K562 (cell line): ENCODE data around the gene SLC26A2. TPM values are rescaled to one million over a fixed set of nuclear protein-coding genes. Genes with fewer than 3 reads are reported as not detected.

Experiments used
- ARID1B ChIP-seq: fragments of 450-650 bp; IDR thresholded peaks from 2 replicates; pipeline ENCODE4 v1.6.1; 2016; ENCODE audit warnings: antibody characterized with exemption, mild to moderate bottlenecking, inconsistent platforms
- CXXC5 ChIP-seq: fragments of 250-450 bp; sonication (Bioruptor Pico); IDR thresholded peaks from 2 replicates; pipeline ENCODE4 v1.8.0; 2022; ENCODE audit warnings: inconsistent platforms, mild to moderate bottlenecking, moderate library complexity
- FIP1L1 ChIP-seq: fragments of 200-400 bp; formaldehyde crosslinking; IDR thresholded peaks from 2 replicates; pipeline ENCODE4 v1.6.1; 2018; ENCODE audit warnings: mild to moderate bottlenecking, low read depth, low read length; ENCODE audit not compliant: poor library complexity, severe bottlenecking
- HNRNPK ChIP-seq: fragments of 200-400 bp; formaldehyde crosslinking; IDR thresholded peaks from one replicate; pipeline ENCODE4 v1.6.1; 2018; ENCODE audit warnings: mild to moderate bottlenecking, low read depth, low read length; ENCODE audit not compliant: poor library complexity, severe bottlenecking
- ID3 ChIP-seq, 2 experiments: fragments of 250-450 bp in 1 of 2; fragments of 450-650 bp in 1 of 2; sonication (Bioruptor Pico) in 1 of 2; IDR thresholded peaks; 2 replicates each; pipeline versions ENCODE4 v1.6.1 to v1.8.0; 2016 to 2021; ENCODE audit warnings: mild to moderate bottlenecking in 2 of 2, moderate library complexity in 2 of 2, missing compliant biosample characterization in 1 of 2, missing genetic modification characterization in 1 of 2
- KDM1A ChIP-seq, 2 experiments: fragments of 450-650 bp; IDR thresholded peaks; 2 replicates each; pipeline ENCODE4 v1.6.1; 2016; ENCODE audit warnings: mild to moderate bottlenecking in 2 of 2
- NFE2 ChIP-seq: IDR thresholded peaks from 2 replicates; pipeline ENCODE4 v1.6.1; 2014; ENCODE audit warnings: antibody characterized with exemption, low read depth
- PHF20 ChIP-seq: fragments of 450-650 bp; IDR thresholded peaks from 2 replicates; pipeline ENCODE4 v1.6.1; 2018; ENCODE audit not compliant: partially characterized antibody
- RBM15 ChIP-seq: fragments of 200-400 bp; formaldehyde crosslinking; IDR thresholded peaks from 2 replicates; pipeline ENCODE4 v1.6.1; 2018; ENCODE audit warnings: mild to moderate bottlenecking, low read length, moderate library complexity; ENCODE audit not compliant: insufficient read depth
- RREB1 ChIP-seq: fragments of 250-450 bp; sonication (Bioruptor Pico); IDR thresholded peaks from 2 replicates; pipeline ENCODE4 v1.4.0; 2020
- SUPT5H ChIP-seq: fragments of 450-650 bp; IDR thresholded peaks from 2 replicates; pipeline ENCODE4 v1.6.1; 2016
- TFAM ChIP-seq: fragments of 250-450 bp; sonication (Bioruptor Pico); conservative IDR thresholded peaks from 2 replicates; pipeline ENCODE4 v1.5.0; 2021; ENCODE audit warnings: mild to moderate bottlenecking, moderate library complexity
- ZC3H11A ChIP-seq: IDR thresholded peaks from 2 replicates; pipeline ENCODE4 v1.6.1; 2012; ENCODE audit warnings: low read depth, low read length, improper control_type of control experiment
- ZNF263 ChIP-seq: sonication (generic); formaldehyde crosslinking; IDR thresholded peaks from 2 replicates; pipeline ENCODE4 v1.8.0; 2022; ENCODE audit warnings: mild to moderate bottlenecking, missing genetic modification reagents, borderline replicate concordance
- ZZZ3 ChIP-seq: fragments of 450-650 bp; IDR thresholded peaks from 2 replicates; pipeline ENCODE4 v1.6.1; 2016; ENCODE audit warnings: antibody characterized with exemption, mild to moderate bottlenecking, moderate library complexity
- polyA plus RNA-seq, 8 experiments: library from polyadenylated mRNA; depleted of rRNA in 4 of 8; stranded (reverse) in 5 of 8; unstranded in 3 of 8; fragments of >200 nt; fragmentation: Nextera tagmentation in 2 of 8; fragmentation: Illumina TruSeq in 1 of 8; extraction: Ambion mirVana in 2 of 8; extraction: Trizol in 1 of 8; gene quantifications; 2 replicates each; pipeline versions ENCODE4 v1.2.1 to v1.2.3, GENCODE V29; 2011 to 2014; ENCODE audit warnings: inconsistent platforms in 1 of 8, missing spikeins in 1 of 8
- total RNA-seq, 7 experiments: library from RNA; depleted of rRNA in 6 of 7; stranded (reverse); fragments of >200 nt in 6 of 7; fragmentation: Illumina TruSeq in 2 of 7; extraction: Trizol in 2 of 7; gene quantifications; 2 replicates each; pipeline versions ENCODE4 v1.2.1 to v1.2.3, GENCODE V29; 2011 to 2021; ENCODE audit warnings: low replicate concordance in 1 of 7
- TF ChIP-seq, protein P1 (sequence below): fragments of 250-450 bp; sonication (Bioruptor Pico); IDR thresholded peaks from 2 replicates; pipeline ENCODE4 v1.8.0; 2021; ENCODE audit warnings: moderate library complexity, mild to moderate bottlenecking, inconsistent platforms
- TF ChIP-seq, protein P2 (sequence below): fragments of 250-450 bp; sonication (Bioruptor Pico); IDR thresholded peaks from 2 replicates; pipeline ENCODE4 v1.5.0; 2020; ENCODE audit warnings: mild to moderate bottlenecking, borderline replicate concordance

Gene SLC26A2
- total and polyA plus RNA-seq, 9 of the 15 experiments (the other 6 are each of a cell fraction or from before 2014, with no cell fraction given): 1.1 to 6.3 (median 3.6) TPM

DNA sequence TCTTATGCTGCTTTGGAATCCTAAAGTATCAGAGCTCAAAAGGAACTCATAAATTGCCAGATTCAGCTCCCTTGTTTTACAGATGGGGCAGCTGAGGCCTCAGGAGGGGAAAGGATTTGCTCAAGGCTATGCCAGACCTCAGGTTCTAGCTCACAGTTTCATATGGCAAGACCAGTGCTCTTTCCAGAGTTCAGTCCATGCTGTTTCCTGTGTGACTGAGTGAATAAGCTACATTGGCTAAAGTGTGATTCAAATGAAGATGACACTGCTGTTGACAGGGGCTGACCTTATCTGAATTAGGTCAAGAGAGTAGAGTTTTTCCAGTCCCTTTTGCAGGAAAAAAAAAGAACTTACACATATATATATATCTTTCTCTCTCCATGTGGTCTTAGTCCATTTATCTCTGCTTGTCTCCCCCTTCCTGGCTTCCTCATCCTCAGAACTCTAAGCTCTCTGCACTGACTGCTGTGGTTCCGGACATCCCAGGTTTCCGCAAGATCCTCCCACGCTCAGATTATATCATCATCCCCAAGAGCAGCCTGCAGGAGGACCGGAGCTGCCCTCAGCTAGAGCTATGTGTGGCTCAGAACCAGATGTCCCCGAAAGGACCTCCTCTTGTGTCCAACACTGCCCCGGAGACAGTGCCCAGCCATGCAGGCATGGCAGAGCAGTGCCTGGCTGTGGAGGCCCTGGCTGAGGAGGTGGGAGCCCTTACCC lies 49.3 kb downstream of the SLC26A2 start (continued):
- TF ChIP-seq ID3 (CRISPR knock-in tag; IDR thresholded peaks at IDR 0.05): no peak
- TF ChIP-seq ID3 (tag; IDR thresholded peaks at IDR 0.05): peak; percentile 39; the same call in 1 of the 2 replicates
- no peak for TF ChIP-seq RBM15
- peak; percentile 20; the same call in 1 of the 2 replicates for TF ChIP-seq ZNF263 (CRISPR knock-in tag)
- TF ChIP-seq NFE2: no peak
- no peak for TF ChIP-seq TFAM (CRISPR knock-in tag)
- TF ChIP-seq FIP1L1: no peak
- 0 out of 2 replicates have a peak, but pooled peaks have one; percentile 22 for TF ChIP-seq CXXC5
- TF ChIP-seq RREB1 (CRISPR knock-in tag): peak; percentile 24; the same call in 1 of the 2 replicates
- TF ChIP-seq HNRNPK: no peak
- TF ChIP-seq PHF20: no peak
- no peak for TF ChIP-seq ZZZ3
- peak in 1 of 2 experiments; percentile 27; a peak in 1 of 4 replicates for TF ChIP-seq KDM1A (IDR thresholded peaks at IDR 0.05)
- no peak for TF ChIP-seq ZC3H11A
- TF ChIP-seq, protein P1, sequence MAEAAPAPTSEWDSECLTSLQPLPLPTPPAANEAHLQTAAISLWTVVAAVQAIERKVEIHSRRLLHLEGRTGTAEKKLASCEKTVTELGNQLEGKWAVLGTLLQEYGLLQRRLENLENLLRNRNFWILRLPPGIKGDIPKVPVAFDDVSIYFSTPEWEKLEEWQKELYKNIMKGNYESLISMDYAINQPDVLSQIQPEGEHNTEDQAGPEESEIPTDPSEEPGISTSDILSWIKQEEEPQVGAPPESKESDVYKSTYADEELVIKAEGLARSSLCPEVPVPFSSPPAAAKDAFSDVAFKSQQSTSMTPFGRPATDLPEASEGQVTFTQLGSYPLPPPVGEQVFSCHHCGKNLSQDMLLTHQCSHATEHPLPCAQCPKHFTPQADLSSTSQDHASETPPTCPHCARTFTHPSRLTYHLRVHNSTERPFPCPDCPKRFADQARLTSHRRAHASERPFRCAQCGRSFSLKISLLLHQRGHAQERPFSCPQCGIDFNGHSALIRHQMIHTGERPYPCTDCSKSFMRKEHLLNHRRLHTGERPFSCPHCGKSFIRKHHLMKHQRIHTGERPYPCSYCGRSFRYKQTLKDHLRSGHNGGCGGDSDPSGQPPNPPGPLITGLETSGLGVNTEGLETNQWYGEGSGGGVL: no peak
- TF ChIP-seq ARID1B: peak; percentile 27; the same call in 1 of the 2 replicates
- TF ChIP-seq, protein P2, sequence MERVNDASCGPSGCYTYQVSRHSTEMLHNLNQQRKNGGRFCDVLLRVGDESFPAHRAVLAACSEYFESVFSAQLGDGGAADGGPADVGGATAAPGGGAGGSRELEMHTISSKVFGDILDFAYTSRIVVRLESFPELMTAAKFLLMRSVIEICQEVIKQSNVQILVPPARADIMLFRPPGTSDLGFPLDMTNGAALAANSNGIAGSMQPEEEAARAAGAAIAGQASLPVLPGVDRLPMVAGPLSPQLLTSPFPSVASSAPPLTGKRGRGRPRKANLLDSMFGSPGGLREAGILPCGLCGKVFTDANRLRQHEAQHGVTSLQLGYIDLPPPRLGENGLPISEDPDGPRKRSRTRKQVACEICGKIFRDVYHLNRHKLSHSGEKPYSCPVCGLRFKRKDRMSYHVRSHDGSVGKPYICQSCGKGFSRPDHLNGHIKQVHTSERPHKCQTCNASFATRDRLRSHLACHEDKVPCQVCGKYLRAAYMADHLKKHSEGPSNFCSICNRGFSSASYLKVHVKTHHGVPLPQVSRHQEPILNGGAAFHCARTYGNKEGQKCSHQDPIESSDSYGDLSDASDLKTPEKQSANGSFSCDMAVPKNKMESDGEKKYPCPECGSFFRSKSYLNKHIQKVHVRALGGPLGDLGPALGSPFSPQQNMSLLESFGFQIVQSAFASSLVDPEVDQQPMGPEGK (CRISPR knock-in tag): no peak
- TF ChIP-seq SUPT5H: no peak
